Measurements from ENCODE around the gene NBAS. TPM values are rescaled to one million over a fixed set of nuclear protein-coding genes. Genes with fewer than 3 reads are reported as not detected.

NBAS gene
- total RNA-seq, 1 experiment from 2014 or later = 30.4 TPM

DNA sequence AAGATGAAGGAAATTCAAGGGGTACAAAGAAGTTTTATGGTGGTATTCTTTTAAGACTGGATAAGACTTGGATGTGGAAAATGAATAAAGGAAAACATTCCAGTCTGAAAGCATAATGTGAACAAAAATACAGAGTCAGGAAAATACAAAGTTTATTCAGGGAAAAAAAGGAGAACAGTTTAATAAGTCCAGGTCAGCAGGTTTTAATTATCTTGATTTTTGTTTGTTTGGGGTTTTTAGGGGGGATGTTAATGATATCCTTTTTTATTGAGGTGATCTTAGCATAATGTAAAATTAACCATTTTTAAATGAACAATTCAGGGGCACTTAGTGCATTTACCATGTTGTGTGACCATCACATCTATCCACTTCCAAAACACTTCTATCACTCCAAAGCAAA, 80.6 kb downstream of the NBAS start:
- DNase-seq = no peak
- H2AFZ ChIP-seq (ENCODE audit: low read length) = no peak overlapping the region
- H3K4me3 ChIP-seq (ENCODE audit: low read length) = no peak overlapping the region
- no peaks in the 10 kb centered on the region for H3K36me3 ChIP-seq (ENCODE audit: insufficient read depth, low read length)
- H3K79me2 ChIP-seq (ENCODE audit: low read length) = no peaks in the 10 kb centered on the region
- H4K20me1 ChIP-seq (ENCODE audit: insufficient read depth, low read depth, low read length) = no peaks in the 10 kb centered on the region
- H3K27me3 ChIP-seq (ENCODE audit: low read length) = no peaks in the 10 kb centered on the region
- no peak overlapping the region for H3K9ac ChIP-seq (ENCODE audit: low read length)
- H3K9me2 ChIP-seq (replicated peaks; ENCODE audit: insufficient read depth, low read length) = no peaks in the 10 kb centered on the region
- H3K9me3 ChIP-seq (ENCODE audit: low read length) = no peaks in the 10 kb centered on the region
- no peak overlapping the region for H3K4me2 ChIP-seq (ENCODE audit: low read depth, low read length, poor library complexity, severe bottlenecking)
- no peak overlapping the region for H3K27ac ChIP-seq (ENCODE audit: low read length)
- no peaks in the 10 kb centered on the region for H3K4me1 ChIP-seq (ENCODE audit: low read length)

DNA sequence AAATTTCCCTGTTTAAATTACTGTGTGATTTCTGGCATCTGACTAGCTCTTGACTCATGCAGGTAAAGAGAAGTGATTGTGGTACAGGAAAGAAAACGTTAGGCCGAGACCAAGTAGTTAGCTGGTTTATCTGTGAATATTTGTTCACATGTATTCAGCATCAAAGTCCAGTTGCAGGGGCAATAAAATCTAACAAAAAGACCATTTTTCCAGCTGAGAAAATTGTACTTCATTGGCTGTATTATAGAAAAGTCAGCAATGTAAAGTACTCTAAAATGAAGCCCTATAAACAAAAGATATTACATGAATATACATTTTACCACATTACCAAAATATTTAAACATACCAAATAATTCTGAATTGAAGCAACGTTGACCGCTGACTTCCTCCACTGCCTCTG, 88.3 kb downstream of the NBAS start:
- Histone ChIP-seq H3K4me3 (ENCODE audit: low read length) (no peak overlapping the region), H3K27me3 (ENCODE audit: low read length) (no peaks in the 10 kb centered on the region), H2AFZ (ENCODE audit: low read length) (no peak overlapping the region), H3K4me2 (ENCODE audit: low read depth, low read length, poor library complexity, severe bottlenecking) (no peak overlapping the region), H3K9me2 (replicated peaks; ENCODE audit: insufficient read depth, low read length) (no peaks in the 10 kb centered on the region), H3K27ac (ENCODE audit: low read length) (no peak overlapping the region), H3K9me3 (ENCODE audit: low read length) (no peaks in the 10 kb centered on the region), H3K79me2 (ENCODE audit: low read length) (no peaks in the 10 kb centered on the region), H3K36me3 (ENCODE audit: insufficient read depth, low read length) (no peaks in the 10 kb centered on the region), H3K9ac (ENCODE audit: low read length) (no peak overlapping the region), H4K20me1 (ENCODE audit: insufficient read depth, low read depth, low read length) (no peaks in the 10 kb centered on the region), H3K4me1 (ENCODE audit: low read length) (no peaks in the 10 kb centered on the region)
- no peak for DNase-seq

DNA sequence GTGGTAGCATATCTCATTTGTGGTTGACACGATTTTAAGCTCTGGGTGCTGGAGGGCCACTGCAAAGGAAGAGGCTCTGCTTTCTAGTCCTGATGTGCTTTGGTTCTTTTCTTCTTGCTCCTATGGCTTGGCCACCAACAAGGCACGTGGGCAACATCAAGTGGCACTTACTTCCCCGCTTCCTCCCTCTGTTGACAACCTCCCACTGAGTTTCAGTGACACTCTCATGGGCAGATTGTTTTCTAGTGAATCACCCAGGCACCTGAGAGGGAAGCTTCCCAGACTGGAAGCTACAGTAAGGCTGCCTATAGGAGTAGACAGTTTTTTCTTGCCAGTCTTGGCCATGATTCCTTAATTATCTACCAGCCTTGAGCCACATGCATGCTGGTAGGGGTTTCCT, 89.0 kb downstream of the NBAS start:
- Histone ChIP-seq H3K27me3 (ENCODE audit: low read length) (no peaks in the 10 kb centered on the region), H2AFZ (ENCODE audit: low read length) (no peak overlapping the region), H3K9me2 (replicated peaks; ENCODE audit: insufficient read depth, low read length) (no peaks in the 10 kb centered on the region), H3K79me2 (ENCODE audit: low read length) (no peaks in the 10 kb centered on the region), H3K4me1 (ENCODE audit: low read length) (no peaks in the 10 kb centered on the region), H3K27ac (ENCODE audit: low read length) (no peak overlapping the region), H3K9ac (ENCODE audit: low read length) (no peak overlapping the region), H3K9me3 (ENCODE audit: low read length) (no peaks in the 10 kb centered on the region), H3K4me2 (ENCODE audit: low read depth, low read length, poor library complexity, severe bottlenecking) (no peak overlapping the region), H4K20me1 (ENCODE audit: insufficient read depth, low read depth, low read length) (no peaks in the 10 kb centered on the region), H3K4me3 (ENCODE audit: low read length) (no peak overlapping the region), H3K36me3 (ENCODE audit: insufficient read depth, low read length) (no peaks in the 10 kb centered on the region; the same call in 1 of the 2 replicates)
- no peak for DNase-seq

DNA sequence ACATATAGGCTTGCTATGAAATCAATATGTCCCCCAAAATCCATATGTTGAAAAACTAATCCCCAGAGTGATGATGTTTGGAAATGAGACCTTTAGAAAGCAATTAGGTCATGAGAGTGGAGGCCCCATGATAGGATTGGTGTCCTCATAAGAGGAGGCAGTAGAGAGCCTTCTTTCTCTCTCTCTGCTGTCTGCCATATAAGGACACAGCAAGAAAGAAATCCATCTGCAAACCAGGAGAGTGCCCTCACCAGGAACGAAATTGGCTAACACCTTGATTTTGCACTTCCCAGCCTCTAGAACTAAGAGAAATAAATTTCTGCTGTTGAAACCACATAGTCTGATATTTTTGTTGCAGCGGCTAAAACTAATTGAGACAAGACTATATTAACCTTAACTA, 89.5 kb downstream of the NBAS start:
- H3K9me3 ChIP-seq (ENCODE audit: low read length) = no peaks in the 10 kb centered on the region
- DNase-seq = peak; percentile 52
- no peak overlapping the region for H3K4me3 ChIP-seq (ENCODE audit: low read length)
- no peak overlapping the region for H3K9ac ChIP-seq (ENCODE audit: low read length)
- no peak overlapping the region for H3K4me2 ChIP-seq (ENCODE audit: low read depth, low read length, poor library complexity, severe bottlenecking)
- H3K27ac ChIP-seq (ENCODE audit: low read length) = no peak overlapping the region
- no peaks in the 10 kb centered on the region for H3K4me1 ChIP-seq (ENCODE audit: low read length)
- H3K27me3 ChIP-seq (ENCODE audit: low read length) = no peaks in the 10 kb centered on the region
- no peaks in the 10 kb centered on the region for H4K20me1 ChIP-seq (ENCODE audit: insufficient read depth, low read depth, low read length)
- no peaks in the 10 kb centered on the region for H3K79me2 ChIP-seq (ENCODE audit: low read length)
- H3K9me2 ChIP-seq (replicated peaks; ENCODE audit: insufficient read depth, low read length) = no peaks in the 10 kb centered on the region
- H3K36me3 ChIP-seq (ENCODE audit: insufficient read depth, low read length) = no peaks in the 10 kb centered on the region; the same call in 1 of the 2 replicates
- H2AFZ ChIP-seq (ENCODE audit: low read length) = no peak overlapping the region

DNA sequence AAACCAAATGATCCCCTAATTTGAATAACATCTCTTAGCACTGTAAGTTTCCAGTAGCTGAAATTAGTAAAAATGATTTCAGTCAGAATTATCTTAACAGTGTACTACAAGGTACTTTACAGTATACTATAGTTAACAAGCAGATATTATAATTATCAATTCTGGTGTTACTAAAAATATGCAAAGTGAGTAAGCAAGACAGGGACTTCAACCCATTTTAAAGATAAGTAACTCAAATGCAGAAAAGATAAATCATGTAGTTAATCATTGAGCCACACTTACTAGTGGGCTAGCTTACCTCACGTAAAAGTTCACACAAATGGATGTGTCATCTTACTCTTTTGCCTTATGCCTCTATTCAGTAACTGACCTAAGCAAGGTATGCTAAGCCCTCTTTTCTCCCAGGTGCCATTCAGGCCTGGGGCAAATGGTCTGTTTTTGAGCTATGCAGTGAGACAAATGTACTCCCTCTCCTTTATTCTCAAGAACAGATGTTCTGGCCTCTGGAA, 101.0 kb downstream of the NBAS start:
- no peak overlapping the region for H3K9ac ChIP-seq (ENCODE audit: low read length)
- DNase-seq = no peak
- no peaks in the 10 kb centered on the region for H4K20me1 ChIP-seq (ENCODE audit: insufficient read depth, low read depth, low read length)
- no peak overlapping the region for H3K4me2 ChIP-seq (ENCODE audit: low read depth, low read length, poor library complexity, severe bottlenecking)
- H3K4me3 ChIP-seq (ENCODE audit: low read length) = no peak overlapping the region
- H3K9me2 ChIP-seq (replicated peaks; ENCODE audit: insufficient read depth, low read length) = no peaks in the 10 kb centered on the region
- H2AFZ ChIP-seq (ENCODE audit: low read length) = no peak overlapping the region
- no peaks in the 10 kb centered on the region for H3K9me3 ChIP-seq (ENCODE audit: low read length)
- no peaks in the 10 kb centered on the region for H3K36me3 ChIP-seq (ENCODE audit: insufficient read depth, low read length)
- H3K79me2 ChIP-seq (ENCODE audit: low read length) = no peaks in the 10 kb centered on the region
- H3K27me3 ChIP-seq (ENCODE audit: low read length) = no peaks in the 10 kb centered on the region
- H3K27ac ChIP-seq (ENCODE audit: low read length) = no peak overlapping the region
- H3K4me1 ChIP-seq (ENCODE audit: low read length) = peaks cover 23% of the 10 kb centered on the region

DNA sequence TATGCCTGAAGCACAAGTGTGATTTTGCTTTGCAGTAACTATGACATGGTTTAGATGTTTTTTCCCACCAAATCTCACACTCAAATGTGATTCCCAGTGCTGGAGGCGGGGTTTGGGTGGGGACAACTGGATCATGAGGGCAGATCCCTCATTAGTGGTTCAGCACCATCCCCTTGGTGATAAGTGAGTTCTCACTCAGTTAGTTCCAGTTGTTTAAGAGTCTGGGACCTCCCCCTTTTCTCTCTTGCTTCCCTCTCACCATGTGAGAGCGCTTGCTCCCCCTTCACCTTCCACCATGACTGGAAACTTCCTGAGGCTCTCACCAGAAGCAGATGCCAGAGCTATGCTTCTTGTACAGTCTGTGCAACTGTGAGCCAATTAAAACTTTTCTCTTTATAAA, 102.9 kb downstream of the NBAS start:
- Histone ChIP-seq H3K9me2 (replicated peaks; ENCODE audit: insufficient read depth, low read length) (no peaks in the 10 kb centered on the region), H3K27me3 (ENCODE audit: low read length) (no peaks in the 10 kb centered on the region), H4K20me1 (ENCODE audit: insufficient read depth, low read depth, low read length) (no peaks in the 10 kb centered on the region), H3K4me1 (ENCODE audit: low read length) (peaks cover 19% of the 10 kb centered on the region), H3K9me3 (ENCODE audit: low read length) (no peaks in the 10 kb centered on the region), H3K9ac (ENCODE audit: low read length) (no peak overlapping the region), H3K27ac (ENCODE audit: low read length) (no peak overlapping the region), H2AFZ (ENCODE audit: low read length) (no peak overlapping the region), H3K4me3 (ENCODE audit: low read length) (no peak overlapping the region), H3K79me2 (ENCODE audit: low read length) (no peaks in the 10 kb centered on the region), H3K4me2 (ENCODE audit: low read depth, low read length, poor library complexity, severe bottlenecking) (no peak overlapping the region), H3K36me3 (ENCODE audit: insufficient read depth, low read length) (no peaks in the 10 kb centered on the region)
- DNase-seq = no peak

DNA sequence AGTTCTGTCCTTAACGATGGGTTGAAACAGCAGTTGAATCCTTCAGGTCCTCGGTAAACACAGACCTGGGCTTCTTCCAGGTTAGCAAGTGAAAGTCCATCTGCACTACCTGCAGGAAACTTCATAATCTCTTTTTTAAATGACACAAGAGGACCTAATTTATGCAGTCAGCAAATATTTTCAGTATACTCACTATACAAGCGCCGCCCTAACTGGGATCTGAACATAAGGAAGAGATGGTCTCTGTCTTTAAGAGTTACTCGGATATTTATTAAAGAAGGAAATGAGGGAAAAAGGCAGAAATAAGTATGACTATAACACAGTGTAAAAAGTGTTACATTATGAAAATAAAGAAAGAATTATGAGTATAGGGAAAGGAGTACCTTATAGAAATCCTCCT, 103.3 kb downstream of the NBAS start:
- no peak overlapping the region; the same call in 1 of the 2 replicates for H3K4me3 ChIP-seq (ENCODE audit: low read length)
- 0 out of 2 replicates have a peak overlapping the region, but pooled peaks have one; percentile 76 for H2AFZ ChIP-seq (ENCODE audit: low read length)
- peak overlapping the region; percentile 41 for H3K4me2 ChIP-seq (ENCODE audit: low read depth, low read length, poor library complexity, severe bottlenecking)
- H3K9me3 ChIP-seq (ENCODE audit: low read length) = no peaks in the 10 kb centered on the region
- H3K27ac ChIP-seq (ENCODE audit: low read length) = no peak overlapping the region
- no peak for DNase-seq
- H3K79me2 ChIP-seq (ENCODE audit: low read length) = no peaks in the 10 kb centered on the region
- H3K36me3 ChIP-seq (ENCODE audit: insufficient read depth, low read length) = no peaks in the 10 kb centered on the region
- peaks cover 18% of the 10 kb centered on the region for H3K4me1 ChIP-seq (ENCODE audit: low read length)
- no peaks in the 10 kb centered on the region for H3K9me2 ChIP-seq (replicated peaks; ENCODE audit: insufficient read depth, low read length)
- no peaks in the 10 kb centered on the region for H4K20me1 ChIP-seq (ENCODE audit: insufficient read depth, low read depth, low read length)
- no peaks in the 10 kb centered on the region for H3K27me3 ChIP-seq (ENCODE audit: low read length)
- peak overlapping the region; percentile 25; the same call in 1 of the 2 replicates for H3K9ac ChIP-seq (ENCODE audit: low read length)

DNA sequence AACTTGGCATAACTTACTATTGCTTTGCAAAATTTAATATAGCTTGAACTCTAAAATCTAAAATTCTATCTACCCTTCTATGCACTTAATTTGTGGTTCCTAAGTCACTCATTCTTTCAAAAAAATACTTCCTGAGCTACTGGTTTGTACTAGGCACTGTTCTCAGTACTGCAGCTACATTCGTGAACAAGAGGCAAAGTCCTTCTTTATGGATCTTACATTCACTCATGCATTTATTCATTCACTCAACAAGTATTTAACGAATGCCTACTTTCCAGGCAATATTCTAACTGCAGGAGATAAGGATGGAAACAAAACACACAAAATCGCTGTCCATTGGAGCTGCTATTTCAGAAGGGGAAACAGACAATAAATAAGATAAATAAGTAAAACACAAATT, 104.8 kb downstream of the NBAS start:
- Histone ChIP-seq H4K20me1 (ENCODE audit: insufficient read depth, low read depth, low read length) (no peaks in the 10 kb centered on the region), H3K9me3 (ENCODE audit: low read length) (no peaks in the 10 kb centered on the region), H3K9me2 (replicated peaks; ENCODE audit: insufficient read depth, low read length) (no peaks in the 10 kb centered on the region), H3K36me3 (ENCODE audit: insufficient read depth, low read length) (no peaks in the 10 kb centered on the region), H3K9ac (ENCODE audit: low read length) (no peak overlapping the region), H2AFZ (ENCODE audit: low read length) (no peak overlapping the region), H3K4me2 (ENCODE audit: low read depth, low read length, poor library complexity, severe bottlenecking) (no peak overlapping the region), H3K79me2 (ENCODE audit: low read length) (no peaks in the 10 kb centered on the region), H3K4me3 (ENCODE audit: low read length) (no peak overlapping the region), H3K27me3 (ENCODE audit: low read length) (no peaks in the 10 kb centered on the region), H3K27ac (ENCODE audit: low read length) (no peak overlapping the region), H3K4me1 (ENCODE audit: low read length) (peaks cover 18% of the 10 kb centered on the region)
- no peak for DNase-seq

DNA sequence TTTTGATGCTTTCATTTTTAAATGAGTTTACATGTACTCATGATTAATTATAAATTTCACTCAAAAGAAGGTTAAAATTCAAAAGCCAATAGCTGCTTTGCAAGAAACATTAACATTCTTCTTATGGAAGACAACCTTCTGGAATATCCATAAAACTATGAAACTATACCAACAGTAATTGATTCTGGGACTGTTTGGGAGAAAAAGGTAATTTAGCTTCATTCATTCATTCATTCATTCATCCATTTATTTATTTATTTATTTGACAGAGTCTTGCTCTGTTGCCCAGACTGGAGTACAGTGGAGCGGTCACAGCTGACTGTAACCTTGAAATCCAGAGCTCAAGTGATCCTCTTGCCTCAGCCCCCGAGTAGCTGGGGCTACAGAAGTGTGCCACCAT, 110.3 kb downstream of the NBAS start:
- no peak overlapping the region for H3K9ac ChIP-seq (ENCODE audit: low read length)
- H4K20me1 ChIP-seq (ENCODE audit: insufficient read depth, low read depth, low read length) = no peaks in the 10 kb centered on the region
- H2AFZ ChIP-seq (ENCODE audit: low read length) = no peak overlapping the region
- no peaks in the 10 kb centered on the region for H3K9me3 ChIP-seq (ENCODE audit: low read length)
- H3K27me3 ChIP-seq (ENCODE audit: low read length) = no peaks in the 10 kb centered on the region
- H3K4me1 ChIP-seq (ENCODE audit: low read length) = peaks cover 3% of the 10 kb centered on the region; the same call in 1 of the 2 replicates
- no peak overlapping the region for H3K4me3 ChIP-seq (ENCODE audit: low read length)
- H3K4me2 ChIP-seq (ENCODE audit: low read depth, low read length, poor library complexity, severe bottlenecking) = no peak overlapping the region
- no peaks in the 10 kb centered on the region for H3K9me2 ChIP-seq (replicated peaks; ENCODE audit: insufficient read depth, low read length)
- H3K36me3 ChIP-seq (ENCODE audit: insufficient read depth, low read length) = no peaks in the 10 kb centered on the region
- H3K27ac ChIP-seq (ENCODE audit: low read length) = no peak overlapping the region
- DNase-seq = no peak
- no peaks in the 10 kb centered on the region for H3K79me2 ChIP-seq (ENCODE audit: low read length)

Data from Karpas-422 (cell line).